Thyroid gland (tissue), 4 donors: ENCODE data around the gene RGS16.

Experiments used
- CTCF ChIP-seq, 6 experiments: fragments of 200-600 bp in 3 of 6; fragments of 450-650 bp in 3 of 6; sonication (generic) in 3 of 6; IDR thresholded peaks; one replicate each; pipeline ENCODE4 v1.5.1; 2016 to 2019; ENCODE audit warnings: antibody characterized with exemption in 6 of 6, mild to moderate bottlenecking in 2 of 6, inconsistent platforms in 1 of 6, moderate library complexity in 1 of 6
- POLR2A ChIP-seq, 2 donors: fragments of 450-650 bp; IDR thresholded peaks; one replicate each; pipeline ENCODE4 v1.6.1; 2017; ENCODE audit warnings: antibody characterized with exemption in 2 of 2, mild to moderate bottlenecking in 2 of 2, moderate library complexity in 1 of 2

GRCh38 chr1:182575540-182576149 lies 28.5 kb downstream of the RGS16 start:
- TF ChIP-seq CTCF (IDR thresholded peaks at IDR 0.05) (no peak), POLR2A (IDR thresholded peaks at IDR 0.05) (no peak)
